D721Med (cell line): ENCODE data around the gene CSNK1A1.

ENCODE experiments used
- DNase-seq: peaks from one replicate; pipeline ENCODE4 v3.0.0; 2011; ENCODE audit warnings: low spot score; ENCODE audit not compliant: insufficient read length
- FAIRE-seq: peaks from 2 replicates; lab custom pipeline; 2011; peaks lifted over from hg19 to GRCh38; lab: Jason Lieb, UNC
- TF ChIP-seq, protein P1 (sequence below): IDR thresholded peaks from 2 replicates; pipeline ENCODE4 v1.5.1; 2012; ENCODE audit warnings: mild to moderate bottlenecking, control low read depth; ENCODE audit not compliant: insufficient read depth; ENCODE audit errors: missing control alignments

CSNK1A1 gene

DNA sequence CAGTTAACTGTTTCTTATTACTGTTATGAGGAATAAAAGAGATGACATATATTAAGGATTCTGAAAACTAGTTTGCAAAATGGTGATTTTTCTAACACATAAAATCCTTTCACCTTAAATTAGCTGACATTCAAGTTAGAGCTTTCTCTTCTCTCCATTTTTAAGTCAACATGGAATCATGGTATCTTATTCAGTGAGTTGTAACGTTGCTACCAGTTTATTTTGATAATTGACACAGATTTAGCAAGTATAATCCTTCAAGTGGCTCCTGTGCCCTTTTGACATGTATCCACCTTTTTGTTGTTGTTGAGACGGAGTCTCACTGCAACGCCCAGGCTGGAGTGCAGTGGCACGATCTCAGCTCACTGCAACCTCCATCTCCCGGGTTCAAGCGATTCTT, 58.5 kb downstream of the CSNK1A1 start:
- TF ChIP-seq, protein P1, sequence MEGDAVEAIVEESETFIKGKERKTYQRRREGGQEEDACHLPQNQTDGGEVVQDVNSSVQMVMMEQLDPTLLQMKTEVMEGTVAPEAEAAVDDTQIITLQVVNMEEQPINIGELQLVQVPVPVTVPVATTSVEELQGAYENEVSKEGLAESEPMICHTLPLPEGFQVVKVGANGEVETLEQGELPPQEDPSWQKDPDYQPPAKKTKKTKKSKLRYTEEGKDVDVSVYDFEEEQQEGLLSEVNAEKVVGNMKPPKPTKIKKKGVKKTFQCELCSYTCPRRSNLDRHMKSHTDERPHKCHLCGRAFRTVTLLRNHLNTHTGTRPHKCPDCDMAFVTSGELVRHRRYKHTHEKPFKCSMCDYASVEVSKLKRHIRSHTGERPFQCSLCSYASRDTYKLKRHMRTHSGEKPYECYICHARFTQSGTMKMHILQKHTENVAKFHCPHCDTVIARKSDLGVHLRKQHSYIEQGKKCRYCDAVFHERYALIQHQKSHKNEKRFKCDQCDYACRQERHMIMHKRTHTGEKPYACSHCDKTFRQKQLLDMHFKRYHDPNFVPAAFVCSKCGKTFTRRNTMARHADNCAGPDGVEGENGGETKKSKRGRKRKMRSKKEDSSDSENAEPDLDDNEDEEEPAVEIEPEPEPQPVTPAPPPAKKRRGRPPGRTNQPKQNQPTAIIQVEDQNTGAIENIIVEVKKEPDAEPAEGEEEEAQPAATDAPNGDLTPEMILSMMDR: no peak
- DNase-seq (no peak), FAIRE-seq (no peak)

GRCh38 chr5:149490599-149491485, 60.4 kb downstream of the CSNK1A1 start:
- DNase-seq (no peak), FAIRE-seq (no peak)
- TF ChIP-seq, protein P1: no peak

DNA sequence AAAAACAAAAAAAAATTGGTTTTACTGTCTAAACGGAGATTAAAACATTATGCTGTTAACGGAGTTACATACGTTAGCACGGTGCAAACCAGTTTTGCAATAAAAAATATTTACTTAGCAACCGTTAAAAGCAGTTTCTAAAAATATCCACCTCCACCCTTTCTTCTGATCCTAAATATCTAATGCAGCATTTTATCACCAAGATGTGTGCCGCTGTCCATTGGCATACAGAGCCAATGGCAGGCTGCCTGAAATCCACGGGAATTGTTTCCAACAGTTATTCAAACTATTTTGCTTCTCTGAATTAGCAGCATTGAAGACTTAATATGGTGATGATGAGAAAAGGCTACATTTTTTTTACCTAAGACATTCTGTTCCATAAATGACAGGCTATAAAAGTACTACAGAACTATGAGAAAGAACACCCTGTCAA, 61.6 kb downstream of the CSNK1A1 start:
- TF ChIP-seq, protein P1: no peak
- DNase-seq: no peak
- FAIRE-seq: no peak

- TF ChIP-seq, protein P1: no peak
- DNase-seq (no peak), FAIRE-seq (no peak)
These were observed 62.5 kb downstream of the CSNK1A1 start for GRCh38 chr5:149488645-149489306.

DNA sequence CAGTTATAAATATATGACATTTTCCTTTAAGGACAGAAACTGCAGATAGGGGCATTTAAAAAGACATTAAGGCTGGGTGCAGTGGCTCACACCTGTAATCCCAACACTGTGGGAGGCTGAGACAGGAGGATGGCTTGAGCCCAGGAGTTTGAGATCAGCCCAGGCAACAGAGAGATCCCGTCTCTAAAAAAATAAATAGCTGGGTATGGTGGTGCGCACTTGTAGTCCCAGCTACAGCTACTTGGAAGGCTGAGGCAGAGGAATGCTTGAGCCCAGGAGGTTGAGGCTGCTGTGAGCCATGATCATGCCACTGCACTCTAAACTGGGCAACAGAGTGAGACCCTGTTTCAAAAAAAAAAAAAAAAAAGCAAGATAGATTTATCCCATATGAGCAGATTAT, 63.6 kb downstream of the CSNK1A1 start:
- no peak for FAIRE-seq
- TF ChIP-seq, protein P1: no peak
- DNase-seq: no peak

DNA sequence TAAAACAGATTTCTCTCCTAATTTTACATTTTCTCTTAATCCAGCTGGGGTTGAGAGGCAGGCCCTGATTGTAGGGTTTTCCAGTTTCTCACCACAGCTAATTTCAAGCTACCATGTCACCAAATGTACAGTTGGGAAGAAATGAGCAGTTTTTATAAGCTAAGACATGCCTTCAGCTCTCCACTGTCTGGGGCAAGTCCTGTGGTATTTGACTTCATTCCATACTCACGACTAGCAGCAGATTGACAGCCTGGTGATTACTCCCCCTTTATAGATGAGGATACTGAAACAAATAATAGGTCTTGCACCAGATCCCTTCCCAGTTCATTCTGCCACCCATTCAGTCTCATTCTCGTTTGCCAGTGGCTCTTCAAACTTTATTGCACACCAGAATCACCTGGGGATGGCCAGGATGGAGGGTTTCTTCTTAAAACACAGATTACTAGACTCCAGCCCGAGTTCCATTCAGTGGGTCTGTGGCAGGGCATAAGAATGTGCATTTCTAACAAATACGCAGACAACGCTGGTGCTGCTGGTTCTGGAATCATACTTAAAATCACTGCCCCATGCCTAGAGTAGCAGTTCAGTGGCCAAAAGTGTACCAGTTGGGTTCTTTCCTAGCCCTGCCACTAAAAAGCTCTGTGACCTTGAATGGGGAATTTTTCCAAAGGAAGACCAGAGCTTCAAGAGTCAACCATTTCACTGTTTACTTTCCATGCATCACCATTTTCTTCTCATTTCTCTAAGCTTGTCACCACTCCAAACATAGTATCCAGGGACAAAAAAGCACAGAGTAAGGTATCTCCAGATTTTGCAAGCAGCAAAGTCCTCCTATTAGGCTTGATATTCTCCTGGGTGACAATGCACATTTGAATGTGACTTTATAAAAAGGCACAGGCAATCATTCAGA, 64.3 kb downstream of the CSNK1A1 start:
- DNase-seq (no peak), FAIRE-seq (no peak)
- TF ChIP-seq, protein P1: no peak
